Neural progenitor cell (in vitro differentiated cells): ENCODE measurements around the gene CPXM1. TPM values are rescaled to one million over a fixed set of nuclear protein-coding genes. Genes with fewer than 3 reads are reported as not detected.

Source experiments
- DNase-seq: peaks from one replicate; pipeline ENCODE4 v3.0.0-alpha.2; 2016; ENCODE audit warnings: low spot score
- H2AFZ ChIP-seq: fragments of 200-600 bp; sonication (generic); replicated peaks from 2 replicates; pipeline ENCODE4 v1.6.1; 2016; ENCODE audit warnings: antibody characterized with exemption
- H3F3A ChIP-seq: fragments of 200-600 bp; sonication (generic); 2 replicates; pipeline ENCODE4 v1.6.1; 2016; ENCODE audit warnings: antibody characterized with exemption, low read depth
- H3K27ac ChIP-seq: fragments of 200-600 bp; sonication (generic); 2 replicates; pipeline ENCODE4 v1.5.1; 2016; ENCODE audit warnings: mild to moderate bottlenecking
- H3K27me3 ChIP-seq: fragments of 200-600 bp; sonication (generic); 2 replicates; pipeline ENCODE4 v1.6.1; 2016; ENCODE audit warnings: mild to moderate bottlenecking, moderate library complexity
- H3K36me3 ChIP-seq: fragments of 200-600 bp; sonication (generic); 2 replicates; pipeline ENCODE4 v1.5.1; 2016
- H3K4me1 ChIP-seq: fragments of 200-600 bp; sonication (generic); 2 replicates; pipeline ENCODE4 v1.6.1; 2016; ENCODE audit warnings: mixed run types
- H3K4me2 ChIP-seq: fragments of 200-600 bp; sonication (generic); 2 replicates; pipeline ENCODE4 v1.6.1; 2016
- H3K4me3 ChIP-seq: fragments of 200-600 bp; sonication (generic); 2 replicates; pipeline ENCODE4 v1.5.1; 2016
- H3K79me2 ChIP-seq: fragments of 200-600 bp; sonication (generic); 2 replicates; pipeline ENCODE4 v1.6.1; 2016; ENCODE audit warnings: low read depth
- H3K9ac ChIP-seq: fragments of 200-600 bp; sonication (generic); 2 replicates; pipeline ENCODE4 v1.6.1; 2016
- H3K9me3 ChIP-seq: fragments of 200-600 bp; sonication (generic); 2 replicates; pipeline ENCODE4 v1.5.1; 2016; ENCODE audit warnings: low read depth
- H4K20me1 ChIP-seq: fragments of 200-600 bp; sonication (generic); 2 replicates; pipeline ENCODE4 v1.6.1; 2016; ENCODE audit warnings: low read depth
- H3K27ac Mint-ChIP-seq: 3 replicates; pipeline ENCODE4 v1.8.0; 2021; ENCODE audit warnings: mixed read lengths
- H3K27me3 Mint-ChIP-seq: 2 replicates; pipeline ENCODE4 v1.8.0; 2022; ENCODE audit warnings: low read depth, mild to moderate bottlenecking, inconsistent platforms, moderate library complexity, mixed read lengths; ENCODE audit not compliant: insufficient read depth
- H3K36me3 Mint-ChIP-seq: 3 replicates; pipeline ENCODE4 v1.8.0; 2021; ENCODE audit warnings: mixed read lengths
- H3K4me1 Mint-ChIP-seq: 3 replicates; pipeline ENCODE4 v1.8.0; 2021; ENCODE audit warnings: mixed read lengths
- H3K4me3 Mint-ChIP-seq: 3 replicates; pipeline ENCODE4 v1.8.0; 2021; ENCODE audit warnings: mild to moderate bottlenecking, moderate library complexity, mixed read lengths
- H3K9me3 Mint-ChIP-seq: 3 replicates; pipeline ENCODE4 v1.8.0; 2020; ENCODE audit warnings: mixed read lengths
- CTCF ChIP-seq: fragments of 200-600 bp; sonication (generic); IDR thresholded peaks from 2 replicates; pipeline ENCODE4 v1.5.1; 2017; ENCODE audit warnings: antibody characterized with exemption, mild to moderate bottlenecking
- EZH2 ChIP-seq: fragments of 200-600 bp; sonication (generic); IDR thresholded peaks from 2 replicates; pipeline ENCODE4 v1.6.1; 2017; ENCODE audit warnings: antibody characterized with exemption, mild to moderate bottlenecking, moderate library complexity
- EZH2phosphoT487 ChIP-seq: fragments of 200-600 bp; sonication (generic); IDR thresholded peaks from 2 replicates; pipeline ENCODE4 v1.6.1; 2017; ENCODE audit warnings: antibody characterized with exemption
- total RNA-seq: library from RNA; depleted of rRNA; stranded (reverse); fragments of >200 nt; gene quantifications from 2 replicates; pipeline ENCODE4 v1.2.3, GENCODE V29; 2015; ENCODE audit warnings: low replicate concordance

CPXM1 gene
- total RNA-seq, 1 donor from 2014 or later = 76.3 TPM

DNA sequence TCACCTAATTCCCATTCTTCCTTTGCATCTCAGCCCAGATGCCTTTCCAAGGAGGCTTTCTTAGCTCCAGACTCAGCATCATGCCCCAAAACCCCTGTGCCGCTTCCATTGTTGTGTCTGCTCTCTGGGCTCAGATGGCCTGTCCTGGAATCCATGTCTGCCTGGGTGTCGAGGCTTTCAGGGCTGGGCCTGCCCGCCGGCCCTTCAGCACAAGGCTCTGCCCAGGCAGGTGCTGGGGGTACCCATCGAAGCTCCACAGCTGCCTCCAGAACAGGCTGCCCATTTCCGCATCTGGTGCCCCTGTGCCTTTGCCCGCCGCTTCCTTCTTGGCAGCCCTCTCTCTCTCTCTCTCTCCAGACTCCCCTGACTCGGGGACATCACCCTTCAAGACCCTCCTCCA is 1.2 kb downstream of the CPXM1 start:
- peak overlapping the region; percentile 50 for H3K27ac ChIP-seq
- Mint-ChIP-seq H3K4me1 (peaks cover 32% of the 10 kb centered on the region), H3K4me3 (peak overlapping the region; percentile 98), H3K27me3 (peaks cover 9% of the 10 kb centered on the region), H3K36me3 (peaks cover 18% of the 10 kb centered on the region), H3K27ac (peak overlapping the region; percentile 99), H3K9me3 (no peaks in the 10 kb centered on the region)
- no peaks in the 10 kb centered on the region for H3K9me3 ChIP-seq
- peak; percentile 29 for DNase-seq
- H3K4me1 ChIP-seq = peaks cover 15% of the 10 kb centered on the region
- H3K27me3 ChIP-seq = peaks cover 35% of the 10 kb centered on the region
- peaks cover 23% of the 10 kb centered on the region for H3F3A ChIP-seq
- no peaks in the 10 kb centered on the region for H3K36me3 ChIP-seq
- peaks cover 12% of the 10 kb centered on the region for H3K79me2 ChIP-seq
- H3K9ac ChIP-seq = no peak overlapping the region
- peak overlapping the region; percentile 92 for H2AFZ ChIP-seq
- no peak for TF ChIP-seq EZH2phosphoT487
- no peak for TF ChIP-seq EZH2
- no peak for TF ChIP-seq CTCF
- peak overlapping the region; percentile 80 for H3K4me2 ChIP-seq
- peak overlapping the region; percentile 68 for H3K4me3 ChIP-seq
- no peaks in the 10 kb centered on the region for H4K20me1 ChIP-seq

DNA sequence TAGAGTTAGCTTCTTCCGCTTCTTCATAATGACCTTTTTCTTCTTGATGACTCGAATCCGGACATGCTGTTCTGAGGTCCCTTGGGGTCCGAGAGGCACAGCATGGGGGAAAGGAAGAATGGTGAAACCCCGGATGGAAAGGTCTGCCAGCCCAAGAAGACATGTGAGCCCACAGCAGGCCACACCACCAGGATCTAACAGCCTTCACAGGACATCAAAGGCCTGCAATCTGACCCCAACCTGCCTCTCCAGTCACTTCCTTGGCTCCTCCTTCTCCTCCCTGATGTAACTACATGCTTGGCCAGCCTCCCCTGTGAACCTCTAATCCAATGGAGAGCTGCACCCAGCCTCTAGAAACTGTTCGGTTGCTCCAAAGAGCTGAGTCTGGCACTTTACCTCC is 1.6 kb downstream of the CPXM1 start:
- H3K27ac Mint-ChIP-seq = peak overlapping the region; percentile 94

GRCh38 chr20:2798095-2798805 is 2.2 kb downstream of the CPXM1 start:
- Mint-ChIP-seq H3K36me3 (peaks cover 18% of the 10 kb centered on the region), H3K4me1 (peaks cover 32% of the 10 kb centered on the region), H3K27me3 (peaks cover 4% of the 10 kb centered on the region), H3K9me3 (no peaks in the 10 kb centered on the region), H3K4me3 (peak overlapping the region; percentile 98), H3K27ac (no peak overlapping the region)
- no peak overlapping the region for H2AFZ ChIP-seq
- no peak overlapping the region for H3K27ac ChIP-seq
- DNase-seq = no peak
- H4K20me1 ChIP-seq = no peaks in the 10 kb centered on the region
- no peak overlapping the region for H3K4me2 ChIP-seq
- no peak overlapping the region for H3K4me3 ChIP-seq
- peaks cover 23% of the 10 kb centered on the region for H3F3A ChIP-seq
- peaks cover 12% of the 10 kb centered on the region for H3K79me2 ChIP-seq
- no peaks in the 10 kb centered on the region for H3K36me3 ChIP-seq
- no peak overlapping the region for H3K9ac ChIP-seq
- no peaks in the 10 kb centered on the region for H3K9me3 ChIP-seq
- H3K27me3 ChIP-seq = peaks cover 25% of the 10 kb centered on the region
- peaks cover 15% of the 10 kb centered on the region for H3K4me1 ChIP-seq
- TF ChIP-seq EZH2phosphoT487 (no peak), EZH2 (no peak), CTCF (no peak)

More for the DNA sequence above, 1.6 kb downstream of the CPXM1 start:
- H2AFZ ChIP-seq = no peak overlapping the region
- peaks cover 18% of the 10 kb centered on the region for H3K36me3 Mint-ChIP-seq
- peak; percentile 56 for DNase-seq
- peak overlapping the region; percentile 68 for H3K4me3 ChIP-seq
- peak overlapping the region; percentile 98 for H3K4me3 Mint-ChIP-seq
- H3K9me3 ChIP-seq = no peaks in the 10 kb centered on the region
- no peak overlapping the region for H3K9ac ChIP-seq
- no peaks in the 10 kb centered on the region for H4K20me1 ChIP-seq
- peaks cover 30% of the 10 kb centered on the region for H3K27me3 ChIP-seq
- H3K4me1 ChIP-seq = peaks cover 15% of the 10 kb centered on the region
- H3K4me1 Mint-ChIP-seq = peaks cover 32% of the 10 kb centered on the region
- H3K27me3 Mint-ChIP-seq = peaks cover 6% of the 10 kb centered on the region
- H3F3A ChIP-seq = peaks cover 23% of the 10 kb centered on the region
- no peak overlapping the region for H3K27ac ChIP-seq
- peak overlapping the region; percentile 80 for H3K4me2 ChIP-seq
- peaks cover 12% of the 10 kb centered on the region for H3K79me2 ChIP-seq
- TF ChIP-seq EZH2phosphoT487 (no peak), CTCF (no peak), EZH2 (no peak)
- no peaks in the 10 kb centered on the region for H3K9me3 Mint-ChIP-seq
- no peaks in the 10 kb centered on the region for H3K36me3 ChIP-seq
